OCI-LY3 (cell line): Measurements from ENCODE around the gene NR6A1.

Source experiments
- EZH2phosphoT487 ChIP-seq: fragments of 200-600 bp; shearing (Covaris generic); IDR thresholded peaks from 2 replicates; pipeline ENCODE4 v1.6.1; 2018; ENCODE audit warnings: antibody characterized with exemption, mixed run types, low read depth
- TF ChIP-seq, protein P1 (sequence below): fragments of 200-600, 300-600 bp; sonication (generic); IDR thresholded peaks from 2 replicates; pipeline ENCODE4 v1.5.1; 2014; ENCODE audit warnings: antibody characterized with exemption, low read length, low read depth

DNA sequence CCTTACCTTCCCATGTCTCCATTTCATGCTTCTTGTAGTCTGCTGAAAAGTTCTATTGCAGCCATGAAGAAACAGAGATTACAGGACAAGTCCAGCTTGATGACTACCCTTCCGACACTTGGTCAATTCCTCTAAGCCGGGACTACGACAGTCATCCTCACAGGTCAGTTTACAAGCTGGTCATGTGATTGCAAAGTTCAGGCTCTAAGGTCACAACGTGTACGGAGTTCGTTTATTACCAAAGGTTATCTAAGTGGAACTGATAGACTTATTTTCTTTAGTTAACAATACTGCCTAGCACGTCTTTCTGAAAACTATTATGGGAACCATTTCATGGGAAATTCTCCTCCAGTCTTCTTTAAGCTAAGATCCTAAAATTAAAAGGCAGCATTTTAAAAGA lies 175.4 kb downstream of the NR6A1 start:
- TF ChIP-seq, protein P1, sequence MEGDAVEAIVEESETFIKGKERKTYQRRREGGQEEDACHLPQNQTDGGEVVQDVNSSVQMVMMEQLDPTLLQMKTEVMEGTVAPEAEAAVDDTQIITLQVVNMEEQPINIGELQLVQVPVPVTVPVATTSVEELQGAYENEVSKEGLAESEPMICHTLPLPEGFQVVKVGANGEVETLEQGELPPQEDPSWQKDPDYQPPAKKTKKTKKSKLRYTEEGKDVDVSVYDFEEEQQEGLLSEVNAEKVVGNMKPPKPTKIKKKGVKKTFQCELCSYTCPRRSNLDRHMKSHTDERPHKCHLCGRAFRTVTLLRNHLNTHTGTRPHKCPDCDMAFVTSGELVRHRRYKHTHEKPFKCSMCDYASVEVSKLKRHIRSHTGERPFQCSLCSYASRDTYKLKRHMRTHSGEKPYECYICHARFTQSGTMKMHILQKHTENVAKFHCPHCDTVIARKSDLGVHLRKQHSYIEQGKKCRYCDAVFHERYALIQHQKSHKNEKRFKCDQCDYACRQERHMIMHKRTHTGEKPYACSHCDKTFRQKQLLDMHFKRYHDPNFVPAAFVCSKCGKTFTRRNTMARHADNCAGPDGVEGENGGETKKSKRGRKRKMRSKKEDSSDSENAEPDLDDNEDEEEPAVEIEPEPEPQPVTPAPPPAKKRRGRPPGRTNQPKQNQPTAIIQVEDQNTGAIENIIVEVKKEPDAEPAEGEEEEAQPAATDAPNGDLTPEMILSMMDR: no peak
- TF ChIP-seq EZH2phosphoT487: no peak
